Stimulated activated CD8-positive, alpha-beta memory T cell treated with anti-CD3 and anti-CD28 coated beads, Interleukin-4, amount 100 ng/mL, for 24 hours (primary cell): ENCODE data around the gene NINL.

Experiments used
- DNase-seq: peaks from one replicate; pipeline ENCODE4 v3.0.0-alpha.2; 2020; ENCODE audit warnings: low read depth

The NINL gene

GRCh38 chr20:25408170-25408547 lies 177.2 kb downstream of the NINL start:
- DNase-seq, result no peak

DNA sequence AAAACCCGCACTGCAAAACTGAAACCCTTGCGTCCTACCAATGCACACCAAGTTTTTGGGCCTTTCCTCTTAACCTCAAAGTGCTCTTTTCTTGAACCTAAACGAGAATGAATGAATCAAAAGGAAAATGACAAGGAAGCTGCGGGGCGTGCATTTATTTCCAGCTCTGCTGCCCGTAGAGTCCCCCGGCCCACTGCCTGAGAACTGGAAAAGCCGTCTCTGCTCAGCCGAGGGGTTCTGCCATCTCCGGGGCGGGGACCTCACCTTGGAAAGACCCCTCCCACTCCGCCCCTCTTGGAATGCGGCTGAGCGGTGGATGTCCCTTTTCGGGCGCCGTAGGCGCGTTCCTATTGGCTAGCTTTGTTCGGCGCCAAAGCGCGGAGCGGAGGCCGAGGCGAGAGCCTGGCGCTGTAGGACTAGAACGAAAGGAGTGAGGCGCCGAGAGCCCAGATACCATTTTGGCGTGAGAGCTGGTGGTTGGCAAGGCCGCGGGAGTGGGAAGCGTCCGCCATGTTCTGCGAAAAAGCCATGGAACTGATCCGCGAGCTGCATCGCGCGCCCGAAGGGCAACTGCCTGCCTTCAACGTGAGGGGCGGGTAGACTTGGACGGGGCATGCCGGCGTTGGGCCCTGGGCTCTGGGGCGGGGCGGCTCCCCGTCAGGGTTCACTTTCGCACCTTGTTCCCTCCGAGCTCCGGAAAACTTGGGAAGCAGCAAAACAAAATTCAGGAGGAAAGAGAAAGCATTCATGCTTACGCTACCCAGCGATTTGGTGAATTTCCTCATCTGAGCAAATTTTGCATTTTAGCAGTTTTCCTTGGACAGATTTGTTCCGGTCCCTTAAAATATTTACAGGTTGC lies 177.8 kb downstream of the NINL start, which contains the start of gene GINS1:
Gene GINS1 (plus strand): TSS at position 363 of the 859 bp plus-strand sequence. CDS start 148 bp downstream, at position 511.
- DNase-seq, result peak; percentile 76
